Transverse colon (tissue), 4 donors: ENCODE results near the gene FAM120AOS. TPM values are rescaled to one million over a fixed set of nuclear protein-coding genes. Genes with fewer than 3 reads are reported as not detected.

Experiments used
- DNase-seq: peaks from one replicate; pipeline ENCODE4 v3.0.0-alpha.2; 2019
- H3K27ac ChIP-seq, 4 donors: fragments of 200-600 bp; sonication (generic); 2 replicates each; pipeline ENCODE4 v1.5.1; 2016 to 2018; ENCODE audit warnings: inconsistent platforms in 4 of 4
- H3K27me3 ChIP-seq: fragments of 200-600 bp; sonication (generic); 2 replicates; pipeline ENCODE4 v1.5.1; 2017; ENCODE audit warnings: inconsistent platforms
- H3K36me3 ChIP-seq, 4 donors: fragments of 200-600 bp; sonication (generic); 2 replicates each; pipeline ENCODE4 v1.5.1; 2017 to 2019; ENCODE audit warnings: inconsistent platforms in 4 of 4
- H3K4me1 ChIP-seq, 4 donors: fragments of 200-600 bp; sonication (generic); 2 replicates each; pipeline ENCODE4 v1.5.1; 2017 to 2020; ENCODE audit warnings: inconsistent platforms in 4 of 4
- H3K4me3 ChIP-seq, 4 donors: fragments of 200-600 bp; sonication (generic); 1 replicate in 1 of 4; 2 replicates in 3 of 4; pipeline versions ENCODE4 v1.5.1 to v1.6.1; 2017 to 2019; ENCODE audit warnings: inconsistent platforms in 4 of 4
- H3K9me3 ChIP-seq, 2 donors: fragments of 200-600 bp; sonication (generic); 2 replicates each; pipeline ENCODE4 v1.5.1; 2017 to 2019; ENCODE audit warnings: inconsistent platforms in 2 of 2
- CTCF ChIP-seq, 5 experiments: fragments of 200-600 bp in 3 of 5; fragments of 450-650 bp in 2 of 5; sonication (generic) in 3 of 5; IDR thresholded peaks; 1 replicate in 2 of 5; 2 replicates in 3 of 5; pipeline ENCODE4 v1.5.1; 2016 to 2017; ENCODE audit warnings: antibody characterized with exemption in 5 of 5, inconsistent platforms in 3 of 5, mild to moderate bottlenecking in 2 of 5, moderate library complexity in 1 of 5
- EP300 ChIP-seq: sonication (generic); formaldehyde crosslinking; IDR thresholded peaks from one replicate; pipeline ENCODE4 v1.6.1; 2017; ENCODE audit warnings: antibody characterized with exemption, low read depth
- POLR2A ChIP-seq: fragments of 450-650 bp; IDR thresholded peaks from one replicate; pipeline ENCODE4 v1.6.1; 2016; ENCODE audit warnings: antibody characterized with exemption, mild to moderate bottlenecking, moderate library complexity
- POLR2AphosphoS5 ChIP-seq, 3 donors: sonication (generic); formaldehyde crosslinking; IDR thresholded peaks; one replicate each; pipeline ENCODE4 v1.6.1; 2016; ENCODE audit warnings: antibody characterized with exemption in 3 of 3
- whole genome bisulfite sequencing, 2 donors: methylation state at CpG; one replicate each; pipeline ENCODE4 v1.1.5; 2018; ENCODE audit warnings: low coverage in 1 of 2; 5-methylcytosine and 5-hydroxymethylcytosine counted together
- in situ Hi-C, 4 donors: fragments of 200-750 bp; cut with MboI; loops; one replicate each; pipeline versions ENCODE4 v1.15.0 to v1.15.1; 2017; ENCODE audit warnings: low sequenced_read_pairs in 3 of 4, low pct_ligation_motif_present in 1 of 4, low pct_unique_long_range_greater_than_20kb in 1 of 4
- intact Hi-C: fragments of 100-400 bp; cut with DNase I; formaldehyde crosslinking; loops from one replicate; pipeline ENCODE4 v1.15.1; 2023; ENCODE audit warnings: low total_unique reads
- total RNA-seq, 4 donors: library from RNA; depleted of rRNA; stranded (reverse); fragments of >200 nt; gene quantifications; one replicate each; pipeline ENCODE4 v1.1.0, GENCODE V29; 2016

The FAM120AOS gene
- total RNA-seq, 4 donors from 2014 or later, result 68.9 to 108 (median 86.4) TPM

- Histone ChIP-seq H3K4me3 (no peak overlapping the region), H3K4me1 (peaks cover 0 to 10% (median 0%) of the 10 kb centered on the region in 4 donors), H3K36me3 (no peaks in the 10 kb centered on the region), H3K27ac (no peak overlapping the region), H3K27me3 (no peaks in the 10 kb centered on the region), H3K9me3 (peaks cover 0 to 5% of the 10 kb centered on the region in 2 donors)
- in situ Hi-C loops, result no loop called here
- no peak for DNase-seq
- WGBS, 2 donors, result 55 to 67% methylated on average over 5 to 10 of the region's 10 CpGs
- intact Hi-C loops, result no loop called here
- no peak for TF ChIP-seq POLR2AphosphoS5 (IDR thresholded peaks at IDR 0.05)
- no peak for TF ChIP-seq EP300
- TF ChIP-seq CTCF (IDR thresholded peaks at IDR 0.05), result no peak
- TF ChIP-seq POLR2A, result no peak
These were observed 30.3 kb downstream of the FAM120AOS start for GRCh38 chr9:93422977-93423616.

GRCh38 chr9:93419023-93419422 lies 34.4 kb downstream of the FAM120AOS start:
- WGBS, 2 donors, result 89 to 92% methylated on average over 1 of the region's 1 CpG
- intact Hi-C loops (no loop called here), in situ Hi-C loops (no loop called here)
- Histone ChIP-seq H3K4me3 (no peak overlapping the region), H3K9me3 (peaks cover 6 to 8% of the 10 kb centered on the region in 2 donors), H3K27ac (no peak overlapping the region), H3K4me1 (peaks cover 0 to 10% (median 0%) of the 10 kb centered on the region in 4 donors), H3K36me3 (no peaks in the 10 kb centered on the region), H3K27me3 (peaks cover 4% of the 10 kb centered on the region)
- DNase-seq, result no peak
- TF ChIP-seq POLR2A (no peak), EP300 (no peak), POLR2AphosphoS5 (IDR thresholded peaks at IDR 0.05) (no peak), CTCF (IDR thresholded peaks at IDR 0.05) (no peak)

- intact Hi-C loops (no loop called here), in situ Hi-C loops (no loop called here)
- no peak overlapping the region for H3K4me3 ChIP-seq
- no peak overlapping the region for H3K27ac ChIP-seq
- H3K9me3 ChIP-seq, result peaks cover 6 to 8% of the 10 kb centered on the region in 2 donors
- DNase-seq, result no peak
- H3K27me3 ChIP-seq, result peaks cover 4% of the 10 kb centered on the region
- peaks cover 0 to under 1% (median 0%) of the 10 kb centered on the region in 4 donors for H3K4me1 ChIP-seq
- H3K36me3 ChIP-seq, result no peaks in the 10 kb centered on the region
- TF ChIP-seq CTCF (IDR thresholded peaks at IDR 0.05), result no peak
- TF ChIP-seq POLR2A, result no peak
- TF ChIP-seq POLR2AphosphoS5 (IDR thresholded peaks at IDR 0.05), result no peak
- no peak for TF ChIP-seq EP300
- 80 to 95% methylated on average over 1 of the region's 1 CpG for WGBS, 2 donors
These were observed 35.8 kb downstream of the FAM120AOS start for GRCh38 chr9:93417538-93417937.

- in situ Hi-C loops (no loop called here), intact Hi-C loops (no loop called here)
- Histone ChIP-seq H3K4me3 (no peak overlapping the region), H3K9me3 (peaks cover 6 to 8% of the 10 kb centered on the region in 2 donors), H3K27me3 (peaks cover 4% of the 10 kb centered on the region), H3K36me3 (no peaks in the 10 kb centered on the region), H3K27ac (no peak overlapping the region), H3K4me1 (no peaks in the 10 kb centered on the region)
- no peak for DNase-seq
- WGBS, 2 donors, result 79% methylated on average over 8 of the region's 8 CpGs; no CpG with 5 or more reads in 1 of the 2 donors
- TF ChIP-seq POLR2A, result no peak
- TF ChIP-seq EP300, result no peak
- no peak for TF ChIP-seq POLR2AphosphoS5 (IDR thresholded peaks at IDR 0.05)
- no peak for TF ChIP-seq CTCF (IDR thresholded peaks at IDR 0.05)
These were observed 36.7 kb downstream of the FAM120AOS start for GRCh38 chr9:93416530-93417235.
